Fibroblast of lung (primary cell): ENCODE results near the gene MLF2. TPM values are rescaled to one million over a fixed set of nuclear protein-coding genes. Genes with fewer than 3 reads are reported as not detected.

Source experiments
- DNase-seq, 2 donors: peaks; one replicate each; pipeline versions ENCODE4 v3.0.0 to v3.0.0-alpha.2; 2010; ENCODE audit warnings: low read depth in 2 of 2
- H2AFZ ChIP-seq: 2 replicates; pipeline ENCODE4 v1.5.1; 2012; ENCODE audit warnings: low read length, control low read depth, inconsistent platforms
- H3K27ac ChIP-seq: 2 replicates; pipeline ENCODE4 v1.5.1; 2011; ENCODE audit warnings: low read length, control low read depth; ENCODE audit not compliant: insufficient read depth
- H3K27me3 ChIP-seq: 2 replicates; pipeline ENCODE4 v1.5.1; 2011; ENCODE audit warnings: mild to moderate bottlenecking, low read length; ENCODE audit not compliant: control insufficient read depth, insufficient read depth
- H3K36me3 ChIP-seq: 2 replicates; pipeline ENCODE4 v1.5.1; 2011; ENCODE audit warnings: low read length; ENCODE audit not compliant: control insufficient read depth, insufficient read depth
- H3K4me1 ChIP-seq: 2 replicates; pipeline ENCODE4 v1.5.1; 2011; ENCODE audit warnings: low read length; ENCODE audit not compliant: control insufficient read depth, insufficient read depth; ENCODE audit errors: extremely low read depth
- H3K4me2 ChIP-seq: 2 replicates; pipeline ENCODE4 v1.5.1; 2011; ENCODE audit warnings: low read length, control low read depth; ENCODE audit not compliant: insufficient read depth; ENCODE audit errors: extremely low read depth
- H3K4me3 ChIP-seq, 4 experiments: fragments of 200-600 bp in 1 of 4; sonication (generic) in 1 of 4; replicated peaks in 1 of 4; 2 replicates each; pipeline ENCODE4 v1.5.1; 2011 to 2016; ENCODE audit warnings: low read length in 4 of 4, low read depth in 3 of 4, mild to moderate bottlenecking in 3 of 4, control low read depth in 2 of 4, inconsistent platforms in 1 of 4, mixed read lengths in 1 of 4; ENCODE audit not compliant: insufficient read depth in 1 of 4; ENCODE audit errors: control extremely low read depth in 1 of 4
- H3K79me2 ChIP-seq: 2 replicates; pipeline ENCODE4 v1.5.1; 2012; ENCODE audit warnings: mild to moderate bottlenecking, low read length, inconsistent platforms; ENCODE audit not compliant: control insufficient read depth, insufficient read depth
- H3K9ac ChIP-seq: 2 replicates; pipeline ENCODE4 v1.5.1; 2011; ENCODE audit warnings: mild to moderate bottlenecking, low read length, control low read depth; ENCODE audit not compliant: insufficient read depth
- H3K9me3 ChIP-seq: 2 replicates; pipeline ENCODE4 v1.5.1; 2012; ENCODE audit warnings: low read depth, low read length; ENCODE audit not compliant: control insufficient read depth, insufficient read depth
- H4K20me1 ChIP-seq: 2 replicates; pipeline ENCODE4 v1.5.1; 2011; ENCODE audit warnings: low read length; ENCODE audit not compliant: control insufficient read depth, insufficient read depth; ENCODE audit errors: extremely low read depth
- CTCF ChIP-seq, 2 donors: IDR thresholded peaks in 1 of 2; conservative IDR thresholded peaks in 1 of 2; 1 replicate in 1 of 2; 2 replicates in 1 of 2; pipeline ENCODE4 v1.5.1; 2011 to 2012; ENCODE audit warnings: low read length in 2 of 2, control low read depth in 1 of 2, inconsistent platforms in 1 of 2, low read depth in 1 of 2, mild to moderate bottlenecking in 1 of 2
- EZH2 ChIP-seq: IDR thresholded peaks from 2 replicates; pipeline ENCODE4 v1.5.1; 2012; ENCODE audit warnings: low read length, control low read depth, mild to moderate bottlenecking; ENCODE audit errors: missing control alignments
- polyA plus RNA-seq, 2 donors: library from polyadenylated mRNA; depleted of rRNA in 1 of 2; stranded (reverse) in 1 of 2; unstranded in 1 of 2; fragments of >200 nt; gene quantifications; 2 replicates each; pipeline ENCODE4 v1.2.1, GENCODE V29; 2011 to 2012; ENCODE audit warnings: missing spikeins in 1 of 2
- total RNA-seq: library from RNA; depleted of rRNA; stranded (reverse); fragments of >200 nt; gene quantifications from 2 replicates; pipeline ENCODE4 v1.2.1, GENCODE V29; 2014

MLF2 gene
- total and polyA plus RNA-seq, 2 donors (not counting 1 experiment from before 2014, with no cell fraction given), result 106 to 289 TPM

GRCh38 chr12:6784296-6784695, 31.4 kb upstream of the MLF2 start:
- DNase-seq, result no peak
- no peak overlapping the region for H3K27ac ChIP-seq
- no peak overlapping the region for H3K9ac ChIP-seq
- no peak overlapping the region for H3K4me3 ChIP-seq
- H3K4me1 ChIP-seq, result no peaks in the 10 kb centered on the region
- H3K27me3 ChIP-seq, result no peaks in the 10 kb centered on the region
- TF ChIP-seq EZH2 (no peak), CTCF (conservative IDR thresholded peaks at IDR 0.05 in 1 of 2, IDR thresholded peaks at IDR 0.05 in 1 of 2; ENCODE audit: low read depth in 1 of 2, low read length in 2 of 2) (no peak)
- H4K20me1 ChIP-seq, result no peaks in the 10 kb centered on the region
- no peak overlapping the region for H3K4me2 ChIP-seq
- no peak overlapping the region for H2AFZ ChIP-seq
- H3K79me2 ChIP-seq, result no peaks in the 10 kb centered on the region
- H3K36me3 ChIP-seq, result no peaks in the 10 kb centered on the region
- no peaks in the 10 kb centered on the region for H3K9me3 ChIP-seq

DNA sequence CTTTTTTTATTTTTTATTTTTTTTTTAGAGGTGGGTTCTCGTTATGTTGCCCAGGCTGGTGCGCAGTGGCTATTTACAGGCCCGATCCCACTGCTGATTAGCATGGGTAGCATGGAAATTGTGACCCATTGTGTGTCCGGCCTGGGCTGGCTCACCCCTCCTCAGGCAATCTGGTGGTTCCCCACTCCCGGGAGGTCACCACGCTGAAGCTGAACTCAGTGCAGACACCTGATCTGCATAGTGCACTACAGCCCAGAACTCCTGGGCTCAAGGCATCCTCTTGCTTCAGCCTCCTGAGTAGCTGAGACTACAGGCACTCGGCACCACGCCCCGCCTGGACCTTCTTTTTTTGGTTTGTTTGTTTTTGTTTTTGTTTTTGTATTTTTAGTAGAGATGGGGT, 30.9 kb upstream of the MLF2 start:
- no peak for DNase-seq
- no peak overlapping the region for H3K27ac ChIP-seq
- no peak overlapping the region for H3K4me2 ChIP-seq
- no peaks in the 10 kb centered on the region for H3K79me2 ChIP-seq
- H3K27me3 ChIP-seq, result no peaks in the 10 kb centered on the region
- H3K9me3 ChIP-seq, result no peaks in the 10 kb centered on the region
- no peak overlapping the region for H3K9ac ChIP-seq
- TF ChIP-seq CTCF (conservative IDR thresholded peaks at IDR 0.05 in 1 of 2, IDR thresholded peaks at IDR 0.05 in 1 of 2; ENCODE audit: low read depth in 1 of 2, low read length in 2 of 2) (no peak), EZH2 (no peak)
- no peak overlapping the region for H2AFZ ChIP-seq
- H3K36me3 ChIP-seq, result no peaks in the 10 kb centered on the region
- no peaks in the 10 kb centered on the region for H4K20me1 ChIP-seq
- peaks cover 3% of the 10 kb centered on the region for H3K4me1 ChIP-seq
- no peak overlapping the region for H3K4me3 ChIP-seq

- Histone ChIP-seq H3K27ac (no peak overlapping the region), H3K4me1 (peaks cover 3% of the 10 kb centered on the region), H3K9me3 (no peaks in the 10 kb centered on the region), H3K36me3 (no peaks in the 10 kb centered on the region), H3K4me2 (no peak overlapping the region), H3K9ac (no peak overlapping the region), H3K27me3 (no peaks in the 10 kb centered on the region), H3K79me2 (no peaks in the 10 kb centered on the region), H2AFZ (no peak overlapping the region), H4K20me1 (no peaks in the 10 kb centered on the region), H3K4me3 (no peak overlapping the region)
- no peak for DNase-seq
- TF ChIP-seq CTCF (conservative IDR thresholded peaks at IDR 0.05 in 1 of 2, IDR thresholded peaks at IDR 0.05 in 1 of 2; ENCODE audit: low read depth in 1 of 2, low read length in 2 of 2), result no peak
- no peak for TF ChIP-seq EZH2
These were observed 30.1 kb upstream of the MLF2 start for GRCh38 chr12:6782850-6783566.
